GM19397 (cell line): ENCODE results near the gene ALDOA.

Experiments
- ATAC-seq: cut with Tn5 transposase; IDR thresholded peaks from one replicate; pipeline ENCODE4 v1.9.1; 2021; ENCODE audit warnings: mild to moderate bottlenecking, moderate library complexity; ENCODE audit not compliant: unreplicated experiment

Gene ALDOA

DNA sequence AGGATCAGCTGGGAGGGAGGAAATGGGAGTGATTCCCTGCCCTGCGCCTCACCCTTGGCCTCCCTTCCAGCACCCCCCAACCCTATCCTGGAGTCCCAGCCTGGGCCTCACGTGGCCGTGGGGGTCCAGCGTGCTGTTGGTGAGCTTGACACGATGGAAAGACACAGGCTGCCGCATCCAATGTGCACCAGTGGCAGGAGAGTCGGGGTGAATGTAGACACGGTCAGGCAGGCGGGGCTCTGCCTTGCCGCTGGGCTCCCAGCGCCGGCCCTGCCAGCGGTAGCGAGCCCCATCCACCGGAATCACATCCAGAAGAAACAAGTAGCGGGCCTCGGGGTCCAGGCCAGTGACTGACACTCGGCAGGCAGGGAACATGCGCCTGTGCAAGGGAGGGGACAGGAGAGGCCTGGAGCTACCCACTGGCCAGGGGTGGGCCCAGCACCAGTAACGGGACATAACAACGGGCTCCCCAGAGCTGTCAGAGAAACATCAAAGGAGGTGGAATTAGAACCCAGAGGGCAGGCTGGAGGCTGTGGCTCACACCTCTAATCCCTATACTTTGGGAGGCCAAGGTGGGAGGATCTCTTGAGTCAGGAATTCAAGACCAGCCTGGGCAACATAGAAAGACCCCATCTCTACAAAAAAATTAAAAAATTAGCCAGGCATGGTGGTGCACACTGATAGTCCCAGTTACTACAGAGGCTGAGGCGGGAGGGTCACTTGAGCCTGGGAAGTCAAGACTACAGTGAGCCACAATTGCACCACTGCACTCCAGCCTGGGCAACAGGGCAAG, 23.5 kb downstream of the ALDOA start:
- ATAC-seq, result no peak

DNA sequence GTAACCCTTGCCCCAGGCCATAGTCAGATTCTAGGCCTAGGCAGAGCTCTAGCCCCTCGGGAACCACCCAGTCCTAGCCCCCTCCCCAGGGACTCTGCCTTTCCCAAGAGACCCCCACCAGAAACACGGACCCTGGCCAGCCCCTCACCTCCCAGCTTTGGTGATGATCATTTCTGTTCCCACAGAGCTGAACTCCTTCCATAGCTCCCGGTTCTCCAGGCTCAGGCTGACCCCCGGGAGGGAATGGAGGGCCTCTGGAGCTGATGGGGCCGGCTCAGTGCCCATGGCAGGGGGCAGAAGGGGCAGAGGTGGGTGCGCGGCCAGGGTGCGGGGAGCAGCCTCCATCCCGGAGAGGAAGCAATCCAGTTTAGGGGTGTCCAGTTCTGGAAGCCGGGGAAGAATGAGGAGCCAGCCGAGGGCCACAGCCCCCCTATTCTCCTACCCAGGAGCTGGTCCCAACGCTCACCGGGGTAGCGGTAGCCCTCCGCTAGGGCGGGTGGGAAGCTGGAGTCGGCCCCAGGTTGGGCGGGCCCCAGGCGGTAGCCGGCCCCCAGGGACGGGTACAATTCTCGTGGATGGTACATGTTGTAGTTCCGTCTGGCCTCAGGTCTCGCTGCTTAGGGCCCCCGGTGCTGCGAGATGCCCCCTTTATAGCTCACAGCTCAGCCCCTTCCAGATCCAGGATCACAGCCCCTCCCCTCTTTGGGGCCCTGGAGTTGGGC, 25.2 kb downstream of the ALDOA start:
- ATAC-seq, result no peak

DNA sequence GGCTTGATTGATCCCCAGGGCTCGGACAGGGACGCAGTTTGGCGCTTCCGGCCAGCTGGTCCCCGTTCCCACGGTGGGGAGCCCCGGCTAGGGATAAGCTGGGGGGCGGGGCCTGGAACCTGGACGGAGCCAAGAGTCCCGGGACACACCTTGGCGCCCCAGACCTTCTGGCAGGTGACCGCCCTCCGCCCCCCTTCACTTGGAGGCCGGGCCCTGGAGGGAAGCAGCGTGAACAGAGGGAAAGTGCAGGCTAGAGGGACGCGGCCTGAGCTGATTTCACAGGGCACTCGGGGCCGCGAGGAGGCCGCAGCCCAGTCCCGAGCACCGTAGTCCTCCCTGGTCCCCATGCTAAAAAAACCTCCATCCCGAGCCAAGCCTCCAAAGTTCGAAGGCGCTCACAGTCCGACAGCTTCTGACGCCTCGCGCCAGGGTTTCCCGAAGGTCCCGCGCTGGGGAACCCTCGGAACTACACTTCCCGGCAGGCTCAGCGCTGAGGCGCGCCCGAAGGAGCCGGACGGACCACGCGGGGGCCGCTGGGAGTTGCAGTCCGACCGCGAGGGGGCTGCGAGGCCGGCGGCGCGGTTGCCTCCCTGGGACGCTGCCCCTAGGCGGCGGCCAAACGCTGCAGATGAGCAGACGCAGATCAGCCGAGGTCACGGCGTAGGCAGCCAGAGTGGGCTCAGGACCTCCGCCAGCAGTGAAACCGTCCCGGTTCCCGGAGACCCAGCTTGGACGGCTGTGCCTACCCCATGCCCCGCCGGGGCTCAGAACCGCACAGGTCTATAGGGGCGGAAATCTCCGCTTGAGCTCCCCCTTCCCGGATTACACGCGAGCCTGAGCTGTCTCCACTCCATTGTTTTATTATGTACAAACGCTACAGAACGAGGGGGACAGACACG, 26.2 kb downstream of the ALDOA start, which contains the start of gene TBX6:
TSS of gene TBX6 (minus strand) at position 451 of the 899 bp plus-strand sequence. CDS start 731 bp downstream, outside the sequence.
- ATAC-seq, result peak; percentile 69

DNA sequence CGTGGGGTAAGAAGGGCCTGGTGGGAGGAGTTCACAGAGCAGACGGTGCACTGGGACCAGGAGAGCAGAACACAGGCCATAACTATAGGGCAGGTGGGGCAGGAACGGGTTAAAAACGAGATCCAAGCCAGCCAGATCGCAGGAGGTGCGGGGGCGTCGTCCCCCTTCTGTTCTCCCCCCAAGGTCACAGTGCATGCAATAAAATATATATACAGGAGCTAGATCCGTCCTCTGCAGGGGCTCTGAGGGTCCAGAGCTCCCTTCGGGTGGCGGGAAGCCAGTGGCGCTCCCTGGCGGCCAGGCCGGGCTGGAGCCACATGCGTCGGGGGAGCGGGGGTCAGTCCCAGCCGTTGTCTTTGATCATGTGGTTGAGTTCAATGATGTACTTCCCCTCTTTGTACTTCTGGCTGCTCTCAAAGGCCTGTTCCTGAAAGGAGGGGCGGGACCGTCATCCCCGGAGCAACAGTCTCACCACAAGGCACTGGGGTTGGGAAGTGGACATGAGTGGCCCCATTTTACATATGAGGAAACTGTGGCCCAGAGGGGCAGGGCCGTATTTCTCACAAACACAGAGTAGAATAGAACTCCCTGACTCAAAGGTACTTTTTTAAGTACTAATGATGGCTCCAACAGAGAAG, 26.9 kb downstream of the ALDOA start:
- ATAC-seq, result peak; percentile 40

DNA sequence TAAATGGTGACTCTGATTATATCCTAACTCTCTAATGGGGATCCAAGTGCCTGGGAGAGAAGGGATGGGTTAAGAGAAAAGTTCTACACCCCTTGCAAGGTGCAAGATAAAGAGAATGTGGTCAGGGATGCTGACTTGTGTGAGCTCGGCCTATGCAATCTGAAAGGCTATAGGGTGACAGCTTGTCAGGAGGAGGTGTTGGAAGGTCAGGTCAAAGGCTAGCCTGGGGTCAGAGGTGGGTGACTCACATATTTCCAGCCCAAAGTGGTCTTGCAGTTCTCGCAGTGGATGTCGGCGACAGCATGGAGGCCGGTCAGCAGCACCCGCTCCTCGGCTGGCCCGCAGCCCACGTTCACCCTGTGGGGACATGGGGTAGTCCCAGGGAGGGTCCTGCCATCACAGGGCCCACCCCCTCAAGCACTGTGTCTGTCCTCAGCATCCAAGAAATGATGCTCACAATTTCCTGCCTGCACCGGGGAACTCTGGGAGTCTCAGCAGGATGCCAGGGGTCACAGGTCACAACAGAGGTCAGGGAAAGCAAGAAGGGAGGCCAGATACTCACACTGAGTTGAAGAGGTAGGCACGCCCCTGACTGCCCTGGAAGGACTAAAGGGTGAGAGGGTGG, 29.1 kb downstream of the ALDOA start:
- ATAC-seq, result no peak

DNA sequence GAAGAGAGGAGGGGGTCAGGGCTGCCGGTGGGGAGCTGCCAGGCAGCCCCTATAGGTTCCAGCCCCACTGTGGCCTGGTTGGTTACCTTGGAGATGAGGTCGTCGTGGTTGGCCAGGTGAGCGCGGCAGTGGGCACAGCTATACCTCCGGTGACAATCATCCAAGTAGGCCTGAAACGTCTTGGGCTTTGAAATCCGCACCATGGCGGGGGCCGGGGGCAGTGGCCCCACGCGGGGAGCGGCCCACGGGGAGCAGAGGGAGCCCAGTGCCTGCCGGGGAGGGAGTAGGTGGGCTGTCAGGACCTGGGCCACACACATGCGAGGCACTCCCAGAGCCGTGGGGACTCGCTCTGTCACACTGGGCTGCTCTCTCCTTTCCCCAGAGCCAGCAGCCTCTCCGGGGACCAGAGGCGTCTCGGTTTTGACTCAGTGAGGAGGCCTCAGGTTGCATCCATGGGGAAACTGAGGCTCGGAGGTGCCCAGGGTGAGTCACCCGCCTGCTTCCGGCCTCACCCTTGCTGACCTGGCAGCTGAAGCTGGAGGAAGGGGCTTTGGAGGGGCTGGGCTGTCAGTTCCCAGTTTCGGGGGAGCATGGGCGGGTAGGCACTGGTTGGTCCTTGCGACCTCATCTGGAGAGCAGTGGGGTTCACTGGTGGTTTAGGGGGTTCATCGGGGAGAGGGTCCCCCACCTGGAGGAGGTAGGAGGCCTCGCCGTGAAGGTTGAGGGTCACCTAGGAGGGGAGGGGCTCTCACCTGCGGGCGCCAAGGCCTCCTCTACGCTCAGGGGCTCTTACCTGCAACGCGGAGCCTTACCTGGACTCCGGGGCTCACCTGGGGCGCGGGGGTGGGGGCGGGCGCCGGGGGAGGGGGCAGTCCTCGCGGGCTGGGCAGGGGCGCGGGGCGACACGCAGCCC, 29.9 kb downstream of the ALDOA start:
- no peak for ATAC-seq

DNA sequence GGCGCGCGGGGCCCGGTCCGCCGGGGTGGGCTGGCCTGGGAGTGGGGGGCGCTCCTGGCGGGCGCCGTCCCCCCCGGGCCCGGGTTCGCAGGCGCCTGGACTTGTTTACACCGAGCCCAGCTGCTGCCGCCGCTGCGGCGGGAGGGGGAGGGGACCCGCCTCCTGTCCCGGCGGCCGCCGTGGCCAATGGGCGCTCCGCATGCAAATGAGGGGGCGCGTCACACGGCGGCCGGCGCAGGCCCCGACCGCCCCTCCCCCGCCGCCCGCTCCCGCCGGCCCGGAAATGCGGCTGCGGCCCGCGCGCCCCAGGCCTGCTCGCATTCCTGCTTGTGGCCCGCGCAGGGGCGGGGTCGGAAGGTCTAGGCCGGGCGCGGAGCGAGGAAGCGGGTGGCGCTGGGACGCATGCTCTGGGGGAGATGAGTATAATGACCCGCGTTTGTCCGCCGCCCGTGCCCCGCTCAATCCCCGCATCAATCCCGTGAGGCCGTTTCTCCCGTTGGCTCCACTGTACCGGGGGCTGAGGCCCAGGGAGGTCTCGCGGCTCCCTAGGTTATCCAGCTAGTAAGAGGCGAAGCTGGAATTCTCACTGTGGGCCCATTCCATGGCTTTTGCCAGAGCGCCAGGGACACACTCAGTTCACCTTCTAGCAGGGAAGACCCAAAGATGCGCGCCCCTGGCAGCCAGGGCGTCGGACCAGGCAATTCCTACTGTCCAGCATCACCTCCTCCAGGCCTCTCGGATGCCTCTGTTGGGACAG, 30.7 kb downstream of the ALDOA start, which contains the start of gene YPEL3:
TSS of gene YPEL3 (minus strand) at position 109 of the 757 bp plus-strand sequence. CDS start 731 bp downstream, outside the sequence.
- peak; percentile 45 for ATAC-seq

DNA sequence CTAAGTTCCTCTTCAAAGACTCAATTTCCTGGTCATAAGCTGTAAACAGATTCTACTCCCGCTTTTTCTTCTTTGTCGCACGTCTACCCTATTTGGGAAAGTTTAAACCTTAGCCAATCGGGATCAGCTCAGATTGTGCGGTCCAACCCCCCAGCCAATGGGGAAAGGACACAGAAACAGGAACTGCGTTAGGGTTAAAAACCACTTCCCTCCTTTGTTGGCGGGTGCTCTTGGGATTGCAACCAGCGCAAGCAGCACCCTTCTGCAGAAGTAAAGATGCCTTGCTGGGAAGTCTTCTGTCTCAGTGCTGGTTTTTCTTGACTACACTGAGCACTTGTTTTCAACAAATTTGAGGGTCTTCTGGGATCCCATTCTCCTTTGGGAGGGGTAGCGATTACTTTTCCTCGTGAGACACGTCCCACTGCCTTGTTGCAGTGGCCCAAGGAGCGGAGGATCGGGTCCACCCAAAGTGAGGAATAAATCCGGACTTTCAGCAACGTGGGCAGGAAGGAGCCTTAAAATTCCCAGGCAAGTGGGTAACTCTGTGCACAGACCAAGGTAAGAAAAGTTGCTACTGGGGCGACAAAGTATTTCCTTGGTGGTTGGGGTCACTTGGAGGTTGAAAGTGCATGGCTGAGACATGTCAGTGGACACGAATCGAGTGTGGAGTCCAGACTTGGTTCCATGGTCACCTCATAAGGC, 31.5 kb downstream of the ALDOA start:
- no peak for ATAC-seq

DNA sequence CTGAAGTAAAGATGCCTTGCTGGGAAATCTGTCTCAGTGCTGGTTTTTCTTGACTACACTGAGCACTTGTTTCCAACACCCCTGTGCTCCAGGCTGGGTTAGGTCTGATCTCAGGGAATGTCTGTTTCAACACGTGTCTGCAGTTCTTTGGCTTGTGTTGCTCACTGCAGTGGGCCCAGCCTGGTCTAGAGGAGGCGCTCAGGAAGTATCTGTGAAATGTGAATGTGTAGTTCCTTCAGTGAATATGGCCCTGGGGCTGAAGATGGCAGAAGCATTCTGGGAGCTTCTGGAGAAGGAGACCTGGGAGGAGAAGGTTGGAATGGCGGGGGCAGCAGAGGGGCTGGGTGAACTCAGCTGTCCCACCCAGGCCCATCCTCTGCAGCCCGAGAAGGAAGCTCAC, 38.5 kb downstream of the ALDOA start:
- ATAC-seq, result no peak

DNA sequence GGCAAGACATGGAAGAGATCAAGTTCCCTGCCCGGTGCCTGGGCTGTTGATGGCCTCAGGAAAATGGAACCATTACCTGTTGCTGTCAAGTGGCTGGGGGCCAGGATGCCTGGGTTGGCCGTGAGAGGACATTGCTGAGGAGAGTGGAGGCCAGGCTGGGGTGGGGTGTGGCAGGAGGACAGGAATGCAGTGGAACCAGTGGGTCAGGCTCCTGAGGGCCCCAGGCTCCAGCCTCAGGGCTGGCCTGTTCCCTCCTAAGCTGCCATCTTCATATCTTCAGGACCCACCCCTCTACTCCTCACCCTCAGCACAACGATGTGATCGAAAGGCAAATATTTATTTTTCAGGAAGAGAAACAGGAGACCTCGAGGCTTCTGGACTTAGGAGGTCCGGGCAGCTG, 38.9 kb downstream of the ALDOA start:
- no peak for ATAC-seq

DNA sequence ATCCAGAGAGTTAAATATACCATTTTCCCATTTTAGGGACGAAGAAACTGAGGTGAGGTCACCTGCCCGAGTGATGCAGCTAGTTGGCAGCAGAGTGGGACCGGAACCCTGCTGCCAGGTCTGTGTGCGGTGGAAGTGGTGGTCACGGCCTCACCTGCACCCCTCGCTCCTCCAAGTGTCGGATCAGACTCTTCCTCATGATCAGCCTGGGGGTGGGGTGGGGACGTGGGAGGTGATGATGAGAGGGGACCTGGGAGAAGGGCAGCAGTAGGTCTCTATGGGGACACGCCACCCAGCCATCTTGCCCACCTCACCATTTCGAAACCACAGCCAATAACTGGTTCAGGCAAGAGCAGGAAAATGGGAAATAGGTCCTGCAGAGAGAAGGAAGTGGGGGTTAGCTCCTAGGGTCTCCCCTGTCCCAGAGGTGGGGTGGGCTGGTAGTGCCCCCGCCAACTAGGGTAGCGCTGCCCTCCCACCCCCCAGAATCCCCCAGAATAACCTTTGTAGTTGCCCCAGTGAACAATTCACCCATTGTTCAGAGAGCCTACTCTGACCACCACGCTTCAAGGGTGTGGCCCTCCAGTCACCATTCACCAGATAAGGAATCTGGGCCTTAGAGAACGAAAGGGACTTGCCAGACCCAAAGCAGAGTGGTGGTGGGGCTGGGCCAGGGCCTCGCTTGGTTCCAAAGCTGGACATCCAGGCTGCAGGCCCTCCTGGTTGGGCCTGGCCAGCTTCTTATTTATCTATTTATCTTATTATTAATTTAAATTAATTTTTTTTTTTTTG, 42.7 kb downstream of the ALDOA start:
- ATAC-seq, result no peak

DNA sequence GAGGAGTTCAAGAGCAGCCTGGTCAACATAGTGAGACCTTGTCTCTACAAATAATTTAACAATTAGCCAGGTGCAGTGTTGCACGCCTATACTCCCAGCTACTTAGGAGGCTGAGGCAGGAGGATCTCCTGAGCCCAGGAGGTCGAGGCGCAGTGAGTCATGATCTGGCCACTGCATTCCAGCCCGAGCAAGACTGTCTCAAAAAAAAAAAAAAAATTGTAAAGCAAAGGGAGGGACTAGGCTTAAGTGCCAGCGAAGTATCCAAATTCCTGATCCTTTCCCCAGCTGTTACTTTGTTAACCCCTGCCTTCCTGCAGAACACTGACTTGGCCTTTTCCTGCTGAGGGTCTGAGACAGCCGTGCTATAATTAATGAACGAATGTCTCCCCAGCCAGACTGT, 45.1 kb downstream of the ALDOA start:
- ATAC-seq, result no peak

DNA sequence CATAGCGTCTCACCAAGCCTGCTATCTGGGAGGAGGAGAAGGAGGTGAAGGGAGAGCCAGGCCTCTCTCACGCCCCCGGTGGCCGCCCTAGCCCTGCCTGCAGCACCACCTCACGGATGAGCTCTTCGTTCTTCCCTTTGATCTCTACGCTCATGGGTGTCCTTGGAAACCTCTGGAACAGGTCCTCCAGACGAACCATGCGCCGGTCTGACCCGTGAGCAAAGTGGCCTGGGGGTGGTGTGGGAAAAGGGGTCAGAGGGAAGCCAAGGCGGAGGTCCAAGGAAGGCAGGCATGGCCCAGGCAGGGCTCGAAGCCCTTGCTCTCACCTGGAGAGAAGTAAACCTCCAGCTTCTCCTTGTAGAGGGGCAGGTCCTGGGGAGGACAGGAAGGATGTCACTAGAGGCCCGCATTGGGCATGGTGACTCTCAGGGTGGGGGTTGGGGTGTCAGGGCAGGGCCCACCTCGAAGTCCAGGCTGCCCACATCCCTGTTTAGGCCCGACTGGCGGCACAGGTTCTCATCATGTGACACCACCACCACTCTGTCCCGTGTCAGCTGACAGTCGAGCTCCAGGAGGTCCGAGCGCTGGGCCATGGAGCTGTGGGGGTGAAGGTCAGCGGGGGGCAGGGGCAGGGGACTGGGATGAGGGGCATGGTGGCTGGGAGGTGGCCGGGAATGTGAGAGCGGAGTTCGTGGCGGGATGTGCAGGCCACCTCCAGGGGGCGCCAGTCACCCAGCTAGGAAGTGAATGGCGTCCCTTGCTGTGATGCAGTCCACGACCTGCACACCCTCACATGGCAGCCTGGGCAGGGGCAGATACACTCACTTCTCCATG, 46.9 kb downstream of the ALDOA start:
- ATAC-seq, result no peak

DNA sequence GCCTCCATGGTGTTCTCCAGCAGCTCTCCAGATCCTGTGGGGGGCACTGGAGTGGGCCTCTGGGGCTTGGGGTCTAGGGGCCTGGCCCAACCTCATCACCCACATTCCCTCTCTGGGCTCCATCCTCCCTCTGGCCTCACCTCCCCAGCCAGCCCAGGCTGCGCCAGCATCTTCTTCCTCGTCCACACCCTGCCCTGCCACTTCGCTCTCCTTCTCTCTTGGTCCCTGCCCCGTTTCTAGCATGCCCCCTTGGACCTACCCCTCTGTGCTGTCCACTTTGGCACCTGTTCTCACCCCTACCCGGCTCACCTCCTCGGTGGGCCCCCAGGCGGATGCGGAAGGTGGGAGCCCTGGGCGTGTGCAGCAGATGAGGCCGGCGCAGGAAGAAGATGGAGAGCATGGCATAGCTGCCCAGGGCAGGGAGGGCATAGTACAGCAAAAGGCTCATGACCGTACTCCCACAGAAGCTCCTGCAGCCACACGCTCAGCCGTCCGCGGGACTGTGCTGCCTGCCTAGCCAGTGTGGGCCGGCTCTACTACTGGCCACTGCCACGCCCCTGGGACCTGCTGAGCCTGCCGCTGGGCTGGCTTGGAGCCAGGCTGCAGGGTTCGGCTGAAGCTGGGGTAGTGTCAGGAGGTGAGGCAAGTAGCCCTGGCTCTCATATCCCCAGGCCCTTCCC, 47.6 kb downstream of the ALDOA start, which contains the start of gene GDPD3:
TSS of gene GDPD3 (minus strand) at position 507 of the 680 bp plus-strand sequence. CDS start at position 448, 59 bp downstream.
- no peak for ATAC-seq

DNA sequence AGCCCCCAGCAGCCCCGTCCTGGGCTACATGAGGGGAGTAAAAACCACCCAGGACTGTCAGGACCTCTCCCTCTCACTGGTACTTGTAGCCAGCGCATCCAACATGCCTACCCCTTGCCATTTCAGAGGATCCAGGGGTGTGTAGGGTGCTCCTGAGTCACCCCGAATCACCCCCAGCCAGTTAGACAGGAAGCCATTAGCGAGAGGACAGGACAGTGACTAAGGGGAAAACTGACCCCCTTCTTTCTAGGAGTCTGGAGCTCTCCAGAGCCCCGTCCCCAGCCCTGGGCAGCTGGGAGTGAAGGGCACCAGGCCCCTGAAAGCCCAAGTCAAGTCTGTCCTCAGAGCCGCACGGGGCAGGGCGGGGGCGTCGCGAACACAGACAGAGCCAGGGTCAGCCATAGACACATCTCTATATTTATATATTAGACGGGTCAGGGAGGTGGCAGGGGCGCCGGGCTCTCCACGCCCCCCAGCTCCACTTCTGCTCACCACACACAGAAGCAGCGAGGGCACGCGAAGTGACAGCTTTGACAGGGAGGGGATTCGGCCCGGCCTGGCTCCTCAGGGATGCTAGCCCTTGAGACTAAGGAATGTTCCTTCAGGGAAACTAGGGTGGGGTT, 48.3 kb downstream of the ALDOA start:
- no peak for ATAC-seq
